PC-3 (cell line): ENCODE results near the gene PTPN14. TPM values are rescaled to one million over a fixed set of nuclear protein-coding genes. Genes with fewer than 3 reads are reported as not detected.

Experiments used
- ATAC-seq: fragments of 200-7000 bp; cut with Tn5 transposase; 2 replicates; pipeline ENCODE4 v1.9.1; 2020; ENCODE audit warnings: mild to moderate bottlenecking, moderate library complexity
- BruUV-seq: library from RNA; stranded (reverse); fragments of 400-500 nt; replicated peaks from 2 replicates; lab custom pipeline; 2021; lab: Mats Ljungman, UMichigan
- CTCF ChIA-PET: fragments of 300-600 bp; sonication (Branson Sonifier 250); formaldehyde crosslinking; loops from one replicate; lab custom pipeline; 2022; ENCODE audit warnings: antibody characterized with exemption; lab: Charles Lee
- POLR2A ChIA-PET: fragments of 300-600 bp; sonication (Branson Sonifier 250); formaldehyde crosslinking; loops from one replicate; lab custom pipeline; 2022; ENCODE audit warnings: antibody characterized with exemption; ENCODE audit not compliant: unreplicated experiment; lab: Charles Lee
- DNase-seq: peaks from one replicate; pipeline ENCODE4 v3.0.0-alpha.2; 2015
- H2AFZ ChIP-seq: fragments of 300-600 bp; sonication (generic); 2 replicates; pipeline ENCODE4 v1.6.0; 2016; ENCODE audit warnings: antibody characterized with exemption, low read length
- H3F3A ChIP-seq: fragments of 300-600 bp; sonication (generic); one replicate; pipeline ENCODE4 v1.6.0; 2017; ENCODE audit warnings: antibody characterized with exemption, low read length, control low read depth, mild to moderate bottlenecking; ENCODE audit not compliant: unreplicated experiment
- H3K27ac ChIP-seq: fragments of 300-600 bp; sonication (generic); 2 replicates; pipeline ENCODE4 v1.5.1; 2016; ENCODE audit warnings: mild to moderate bottlenecking, low read length
- H3K27me3 ChIP-seq: fragments of 300-600 bp; sonication (generic); 2 replicates; pipeline ENCODE4 v1.6.1; 2016; ENCODE audit warnings: low read length, mixed read lengths
- H3K36me3 ChIP-seq: fragments of 300-600 bp; sonication (generic); 2 replicates; pipeline ENCODE4 v1.6.1; 2016; ENCODE audit warnings: low read depth, mixed run types, low read length, mixed read lengths
- H3K4me1 ChIP-seq: fragments of 300-600 bp; sonication (generic); 2 replicates; pipeline ENCODE4 v1.5.1; 2016; ENCODE audit warnings: low read length; ENCODE audit not compliant: insufficient read depth
- H3K4me2 ChIP-seq: fragments of 300-600 bp; sonication (generic); 2 replicates; pipeline ENCODE4 v1.6.0; 2016; ENCODE audit warnings: low read length
- H3K4me3 ChIP-seq: fragments of 300-600 bp; sonication (generic); 2 replicates; pipeline ENCODE4 v1.5.1; 2016; ENCODE audit warnings: mild to moderate bottlenecking, low read length, mixed read lengths
- H3K79me2 ChIP-seq: fragments of 300-600 bp; sonication (generic); 2 replicates; pipeline ENCODE4 v1.6.1; 2017; ENCODE audit warnings: low read length, mixed read lengths
- H3K9ac ChIP-seq: fragments of 300-600 bp; sonication (generic); 2 replicates; pipeline ENCODE4 v1.6.0; 2016; ENCODE audit warnings: mild to moderate bottlenecking, low read length
- H3K9me2 ChIP-seq: fragments of 300-600 bp; sonication (generic); replicated peaks from 2 replicates; pipeline ENCODE4 v1.6.1; 2016; ENCODE audit warnings: mixed run types, low read length, mixed read lengths
- H3K9me3 ChIP-seq: fragments of 300-600 bp; sonication (generic); 2 replicates; pipeline ENCODE4 v1.6.1; 2016; ENCODE audit warnings: low read length, mixed read lengths
- H4K20me1 ChIP-seq: fragments of 300-600 bp; sonication (generic); 2 replicates; pipeline ENCODE4 v1.6.1; 2016; ENCODE audit warnings: low read length, mixed read lengths
- CTCF ChIP-seq: fragments of 300-600 bp; sonication (generic); conservative IDR thresholded peaks from 2 replicates; pipeline ENCODE4 v1.5.1; 2017; ENCODE audit warnings: antibody characterized with exemption, low read depth, mild to moderate bottlenecking, low read length
- EZH2 ChIP-seq: fragments of 300-600 bp; sonication (generic); IDR thresholded peaks from one replicate; pipeline ENCODE4 v1.6.1; 2017; ENCODE audit warnings: antibody characterized with exemption, mild to moderate bottlenecking, low read length; ENCODE audit not compliant: unreplicated experiment
- EZH2phosphoT487 ChIP-seq: fragments of 300-600 bp; sonication (generic); IDR thresholded peaks from 2 replicates; pipeline ENCODE4 v1.6.1; 2018; ENCODE audit warnings: mild to moderate bottlenecking, antibody characterized with exemption, low read length, borderline replicate concordance
- intact Hi-C: fragments of 100-400 bp; cut with micrococcal nuclease; formaldehyde crosslinking; loops from 2 replicates; pipeline ENCODE4 v1.9.0; 2023
- total RNA-seq: library from RNA; depleted of rRNA; stranded (reverse); fragments of >200 nt; gene quantifications from 2 replicates; pipeline ENCODE4 v1.2.3, GENCODE V29; 2014

The PTPN14 gene
- total RNA-seq, 1 experiment from 2014 or later, result 12.6 TPM

GRCh38 chr1:214332946-214333798 is 218.2 kb downstream of the PTPN14 start:
- ATAC-seq (peak; percentile 41), DNase-seq (peak; percentile 68)
- peaks cover 4% of the 10 kb centered on the region for H3K4me1 ChIP-seq
- no peaks in the 10 kb centered on the region for H3K9me3 ChIP-seq
- no peak overlapping the region for H3K9ac ChIP-seq
- no TSS peak for BruUV-seq
- no peaks in the 10 kb centered on the region for H4K20me1 ChIP-seq
- peaks cover 24% of the 10 kb centered on the region; the same call in 1 of the 2 replicates for H3K36me3 ChIP-seq
- intact Hi-C loops, result loop anchor here (1.0 to 5.0 kb wide), 5 partner anchors 219 to 1194 kb away; partner anchors contain the start of gene PTPN14
- ChIA-PET POLR2A (interaction anchor here (0.6 kb wide), 1 partner anchor 118 kb away, joined by 3 read pairs; no protein-coding TSS in a partner anchor), CTCF (interaction anchor here (0.6 to 3.3 kb wide), 12 partner anchors 58 to 814 kb away, joined by 3 to 46 read pairs (median 4); partner anchors contain the start of gene CENPF)
- H3K9me2 ChIP-seq, result no peaks in the 10 kb centered on the region
- H3K79me2 ChIP-seq, result no peaks in the 10 kb centered on the region
- TF ChIP-seq CTCF (peak; percentile 98), EZH2phosphoT487 (no peak)
- no peaks in the 10 kb centered on the region for H3K27me3 ChIP-seq
- H3K4me2 ChIP-seq, result no peak overlapping the region
- H3K4me3 ChIP-seq, result no peak overlapping the region
- H3K27ac ChIP-seq, result no peak overlapping the region
- no peak overlapping the region for H2AFZ ChIP-seq
- H3F3A ChIP-seq, result no peaks in the 10 kb centered on the region

- Histone ChIP-seq H3K27me3 (no peaks in the 10 kb centered on the region), H3F3A (no peaks in the 10 kb centered on the region), H3K4me1 (peaks cover 4% of the 10 kb centered on the region), H2AFZ (no peak overlapping the region), H3K4me2 (no peak overlapping the region), H3K4me3 (no peak overlapping the region), H4K20me1 (no peaks in the 10 kb centered on the region), H3K79me2 (no peaks in the 10 kb centered on the region), H3K9me3 (no peaks in the 10 kb centered on the region), H3K27ac (no peak overlapping the region), H3K9me2 (no peaks in the 10 kb centered on the region), H3K36me3 (peaks cover 21% of the 10 kb centered on the region; the same call in 1 of the 2 replicates), H3K9ac (no peak overlapping the region)
- CTCF ChIA-PET, result interaction anchor here (0.5 to 3.3 kb wide), 27 partner anchors 14 to 1195 kb away, joined by 3 to 46 read pairs (median 4); partner anchors contain the start of gene CENPF
- no TSS peak for BruUV-seq
- TF ChIP-seq EZH2 (no peak), CTCF (peak; percentile 98)
- intact Hi-C loops, result loop anchor here (2.0 to 5.0 kb wide), 2 partner anchors 220 to 1195 kb away; partner anchors contain the start of gene PTPN14
- ATAC-seq, result peak; percentile 33
- POLR2A ChIA-PET, result interaction anchor here (1.0 kb wide), 1 partner anchor 220 kb away, joined by 7 read pairs; the partner anchor contains the start of gene PTPN14
- peak; percentile 75 for DNase-seq
Measured at GRCh38 chr1:214331827-214332423, 219.5 kb downstream of the PTPN14 start.
